ENCODE measurements around the gene C13orf46.
"Not testable (repeated sequence)": the region's sequence is repeated elsewhere in the genome, so short reads cannot be mapped to it uniquely, and the experiment has no call there.

C13orf46 gene

DNA sequence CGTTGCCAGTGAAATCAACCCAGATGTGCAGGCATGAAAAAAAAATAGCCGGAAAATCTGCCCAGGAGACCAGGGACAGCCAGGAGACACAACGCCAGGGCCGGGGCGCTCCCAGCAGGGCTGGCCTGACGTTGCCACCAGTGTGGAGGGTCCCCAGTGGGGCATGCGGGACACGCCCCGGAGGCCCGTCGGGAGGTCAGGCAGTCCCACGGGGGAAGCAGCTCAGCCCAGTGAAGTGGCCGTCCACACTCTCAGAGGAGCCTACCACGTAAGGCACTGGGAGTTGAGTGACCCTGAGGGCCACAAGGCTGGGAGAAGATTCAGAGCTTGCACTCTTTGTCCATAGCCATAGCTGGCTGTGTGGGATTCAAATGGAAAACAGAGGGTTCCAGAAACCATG is 56.8 kb downstream of the C13orf46 start:
- TF ChIP-seq, protein P1, sequence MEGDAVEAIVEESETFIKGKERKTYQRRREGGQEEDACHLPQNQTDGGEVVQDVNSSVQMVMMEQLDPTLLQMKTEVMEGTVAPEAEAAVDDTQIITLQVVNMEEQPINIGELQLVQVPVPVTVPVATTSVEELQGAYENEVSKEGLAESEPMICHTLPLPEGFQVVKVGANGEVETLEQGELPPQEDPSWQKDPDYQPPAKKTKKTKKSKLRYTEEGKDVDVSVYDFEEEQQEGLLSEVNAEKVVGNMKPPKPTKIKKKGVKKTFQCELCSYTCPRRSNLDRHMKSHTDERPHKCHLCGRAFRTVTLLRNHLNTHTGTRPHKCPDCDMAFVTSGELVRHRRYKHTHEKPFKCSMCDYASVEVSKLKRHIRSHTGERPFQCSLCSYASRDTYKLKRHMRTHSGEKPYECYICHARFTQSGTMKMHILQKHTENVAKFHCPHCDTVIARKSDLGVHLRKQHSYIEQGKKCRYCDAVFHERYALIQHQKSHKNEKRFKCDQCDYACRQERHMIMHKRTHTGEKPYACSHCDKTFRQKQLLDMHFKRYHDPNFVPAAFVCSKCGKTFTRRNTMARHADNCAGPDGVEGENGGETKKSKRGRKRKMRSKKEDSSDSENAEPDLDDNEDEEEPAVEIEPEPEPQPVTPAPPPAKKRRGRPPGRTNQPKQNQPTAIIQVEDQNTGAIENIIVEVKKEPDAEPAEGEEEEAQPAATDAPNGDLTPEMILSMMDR (IDR thresholded peaks at IDR 0.05; ENCODE audit: insufficient read depth, low read length, missing control alignments) = no peak
- ChIA-PET POLR2A (no interaction called here), CTCF (interaction anchor here (0.6 kb wide), 1 partner anchor 13 kb away, joined by 3 read pairs; no protein-coding TSS in a partner anchor)
- DNase-seq (ENCODE audit: low read depth, low spot score) = no peak
- no peak overlapping the region for H3K4me3 ChIP-seq (ENCODE audit: low read depth, low read length)

DNA sequence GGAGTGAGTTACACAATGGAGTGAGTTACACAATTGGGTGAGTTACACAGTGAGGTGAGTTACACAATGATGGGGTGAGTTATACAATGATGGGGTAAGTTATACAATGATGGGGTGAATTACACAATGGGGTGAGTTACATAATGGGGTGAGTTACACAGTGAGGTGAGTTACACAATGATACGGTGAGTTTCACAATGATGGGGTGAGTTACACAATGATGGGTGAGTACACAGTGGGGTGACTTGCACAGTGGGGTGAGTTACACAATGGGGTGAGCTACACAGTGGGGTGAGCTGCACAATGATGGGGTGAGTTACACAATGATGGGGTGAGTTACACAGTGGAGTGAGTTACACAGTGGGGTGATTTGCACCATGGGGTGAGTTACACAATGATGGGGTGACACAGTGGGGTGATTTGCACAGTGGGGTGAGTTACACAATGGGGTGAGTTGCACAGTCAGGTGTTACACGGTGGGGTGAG is 57.5 kb downstream of the C13orf46 start:
- TF ChIP-seq, protein P1 (IDR thresholded peaks at IDR 0.05; ENCODE audit: insufficient read depth, low read length, missing control alignments) = no peak
- ChIA-PET CTCF (no interaction called here), POLR2A (no interaction called here)
- H3K4me3 ChIP-seq (ENCODE audit: low read depth, low read length) = no peak overlapping the region
- DNase-seq (ENCODE audit: low read depth, low spot score) = no peak

GRCh38 chr13:113915786-113916329 is 58.0 kb downstream of the C13orf46 start:
- DNase-seq (ENCODE audit: low read depth, low spot score) = no peak
- TF ChIP-seq, protein P1 (IDR thresholded peaks at IDR 0.05; ENCODE audit: insufficient read depth, low read length, missing control alignments) = no peak
- POLR2A ChIA-PET = no interaction called here
- CTCF ChIA-PET = interaction anchor here (1.8 kb wide), 1 partner anchor 9 kb away, joined by 5 read pairs; no protein-coding TSS in a partner anchor
- no peak overlapping the region for H3K4me3 ChIP-seq (ENCODE audit: low read depth, low read length)

GRCh38 chr13:113915012-113915763 is 58.7 kb downstream of the C13orf46 start:
- TF ChIP-seq, protein P1 (IDR thresholded peaks at IDR 0.05; ENCODE audit: insufficient read depth, low read length, missing control alignments) = no peak
- ChIA-PET CTCF (interaction anchor here (0.7 to 1.8 kb wide), 2 partner anchors 9 to 21 kb away, joined by 3 to 5 read pairs; no protein-coding TSS in a partner anchor), POLR2A (no interaction called here)
- no peak for DNase-seq (ENCODE audit: low read depth, low spot score)
- no peak overlapping the region for H3K4me3 ChIP-seq (ENCODE audit: low read depth, low read length)

GRCh38 chr13:113914333-113915011 is 59.4 kb downstream of the C13orf46 start:
- CTCF ChIA-PET = interaction anchor here (0.7 to 1.8 kb wide), 2 partner anchors 10 to 20 kb away, joined by 3 to 5 read pairs; no protein-coding TSS in a partner anchor
- TF ChIP-seq, protein P1 (IDR thresholded peaks at IDR 0.05; ENCODE audit: insufficient read depth, low read length, missing control alignments) = no peak
- no peak for DNase-seq (ENCODE audit: low read depth, low spot score)
- POLR2A ChIA-PET = no interaction called here
- H3K4me3 ChIP-seq (ENCODE audit: low read depth, low read length) = no peak overlapping the region

GRCh38 chr13:113913838-113914237 is 60.0 kb downstream of the C13orf46 start:
- POLR2A ChIA-PET; DNase-seq (ENCODE audit: low read depth, low spot score); CTCF ChIA-PET; H3K4me3 ChIP-seq (ENCODE audit: low read depth, low read length): not testable (repeated sequence)

- H3K4me3 ChIP-seq (ENCODE audit: low read depth, low read length); DNase-seq (ENCODE audit: low read depth, low spot score); CTCF ChIA-PET: not testable (repeated sequence)
- POLR2A ChIA-PET = interaction anchor here (1.0 kb wide), 1 partner anchor 10 kb away, joined by 3 read pairs; no protein-coding TSS in a partner anchor
These were observed 60.5 kb downstream of the C13orf46 start for GRCh38 chr13:113913408-113913807.
